ENCODE measurements around the gene WASF2.
"Not testable (repeated sequence)": the region's sequence is repeated elsewhere in the genome, so short reads cannot be mapped to it uniquely, and the experiment has no call there.

DNA sequence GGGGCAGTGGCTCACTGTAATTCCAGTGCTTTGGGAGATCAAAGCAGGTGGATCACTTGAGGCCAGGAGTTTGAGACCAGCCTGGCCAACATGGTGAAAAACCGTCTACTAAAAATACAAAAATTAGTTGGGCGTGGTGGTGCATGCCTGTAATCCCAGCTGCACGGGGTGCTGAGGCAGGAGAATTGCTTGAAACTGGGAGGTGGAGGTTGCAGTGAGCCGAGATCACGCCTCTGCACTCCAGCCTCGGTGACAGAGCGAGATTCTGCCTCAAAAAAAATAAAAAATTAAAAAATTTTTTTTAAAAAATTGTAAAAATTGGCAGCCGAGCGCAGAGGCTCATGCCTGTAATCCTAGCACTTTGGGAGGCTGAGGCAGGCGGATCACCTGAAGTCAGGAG is 31.4 kb downstream of the WASF2 start:
- TF ChIP-seq, protein P1, sequence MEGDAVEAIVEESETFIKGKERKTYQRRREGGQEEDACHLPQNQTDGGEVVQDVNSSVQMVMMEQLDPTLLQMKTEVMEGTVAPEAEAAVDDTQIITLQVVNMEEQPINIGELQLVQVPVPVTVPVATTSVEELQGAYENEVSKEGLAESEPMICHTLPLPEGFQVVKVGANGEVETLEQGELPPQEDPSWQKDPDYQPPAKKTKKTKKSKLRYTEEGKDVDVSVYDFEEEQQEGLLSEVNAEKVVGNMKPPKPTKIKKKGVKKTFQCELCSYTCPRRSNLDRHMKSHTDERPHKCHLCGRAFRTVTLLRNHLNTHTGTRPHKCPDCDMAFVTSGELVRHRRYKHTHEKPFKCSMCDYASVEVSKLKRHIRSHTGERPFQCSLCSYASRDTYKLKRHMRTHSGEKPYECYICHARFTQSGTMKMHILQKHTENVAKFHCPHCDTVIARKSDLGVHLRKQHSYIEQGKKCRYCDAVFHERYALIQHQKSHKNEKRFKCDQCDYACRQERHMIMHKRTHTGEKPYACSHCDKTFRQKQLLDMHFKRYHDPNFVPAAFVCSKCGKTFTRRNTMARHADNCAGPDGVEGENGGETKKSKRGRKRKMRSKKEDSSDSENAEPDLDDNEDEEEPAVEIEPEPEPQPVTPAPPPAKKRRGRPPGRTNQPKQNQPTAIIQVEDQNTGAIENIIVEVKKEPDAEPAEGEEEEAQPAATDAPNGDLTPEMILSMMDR (IDR thresholded peaks at IDR 0.05; ENCODE audit: insufficient read depth, low read length), result not testable (repeated sequence)
- TF ChIP-seq GABPA, POLR2AphosphoS5 (IDR thresholded peaks at IDR 0.05; ENCODE audit: low read depth): not testable (repeated sequence)
- TF ChIP-seq, protein P2, sequence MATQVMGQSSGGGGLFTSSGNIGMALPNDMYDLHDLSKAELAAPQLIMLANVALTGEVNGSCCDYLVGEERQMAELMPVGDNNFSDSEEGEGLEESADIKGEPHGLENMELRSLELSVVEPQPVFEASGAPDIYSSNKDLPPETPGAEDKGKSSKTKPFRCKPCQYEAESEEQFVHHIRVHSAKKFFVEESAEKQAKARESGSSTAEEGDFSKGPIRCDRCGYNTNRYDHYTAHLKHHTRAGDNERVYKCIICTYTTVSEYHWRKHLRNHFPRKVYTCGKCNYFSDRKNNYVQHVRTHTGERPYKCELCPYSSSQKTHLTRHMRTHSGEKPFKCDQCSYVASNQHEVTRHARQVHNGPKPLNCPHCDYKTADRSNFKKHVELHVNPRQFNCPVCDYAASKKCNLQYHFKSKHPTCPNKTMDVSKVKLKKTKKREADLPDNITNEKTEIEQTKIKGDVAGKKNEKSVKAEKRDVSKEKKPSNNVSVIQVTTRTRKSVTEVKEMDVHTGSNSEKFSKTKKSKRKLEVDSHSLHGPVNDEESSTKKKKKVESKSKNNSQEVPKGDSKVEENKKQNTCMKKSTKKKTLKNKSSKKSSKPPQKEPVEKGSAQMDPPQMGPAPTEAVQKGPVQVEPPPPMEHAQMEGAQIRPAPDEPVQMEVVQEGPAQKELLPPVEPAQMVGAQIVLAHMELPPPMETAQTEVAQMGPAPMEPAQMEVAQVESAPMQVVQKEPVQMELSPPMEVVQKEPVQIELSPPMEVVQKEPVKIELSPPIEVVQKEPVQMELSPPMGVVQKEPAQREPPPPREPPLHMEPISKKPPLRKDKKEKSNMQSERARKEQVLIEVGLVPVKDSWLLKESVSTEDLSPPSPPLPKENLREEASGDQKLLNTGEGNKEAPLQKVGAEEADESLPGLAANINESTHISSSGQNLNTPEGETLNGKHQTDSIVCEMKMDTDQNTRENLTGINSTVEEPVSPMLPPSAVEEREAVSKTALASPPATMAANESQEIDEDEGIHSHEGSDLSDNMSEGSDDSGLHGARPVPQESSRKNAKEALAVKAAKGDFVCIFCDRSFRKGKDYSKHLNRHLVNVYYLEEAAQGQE (IDR thresholded peaks at IDR 0.05; ENCODE audit: insufficient replicate concordance, low read depth), result not testable (repeated sequence)
